Central memory CD8-positive, alpha-beta T cell (primary cell): ENCODE data around the gene B4GALT6.

Source experiments
- ATAC-seq: fragments of 150-1000 bp; cut with Tn5 transposase; replicated peaks from 2 replicates; pipeline ENCODE4 v1.10.0; 2022; ENCODE audit warnings: mild to moderate bottlenecking, moderate FRiP score, moderate number of reproducible peaks; ENCODE audit not compliant: poor library complexity, severe bottlenecking; ENCODE audit errors: extremely low read depth
- DNase-seq, 2 donors: peaks; one replicate each; pipeline ENCODE4 v3.0.0; 2021; ENCODE audit warnings: low spot score in 2 of 2
- H3K27ac Mint-ChIP-seq: one replicate; pipeline ENCODE4 v1.8.0; 2022; ENCODE audit warnings: low read depth, mild to moderate bottlenecking, moderate library complexity, mixed read lengths
- H3K27me3 Mint-ChIP-seq: one replicate; pipeline ENCODE4 v1.8.0; 2022; ENCODE audit warnings: mixed read lengths
- H3K36me3 Mint-ChIP-seq: one replicate; pipeline ENCODE4 v1.8.0; 2022; ENCODE audit warnings: mild to moderate bottlenecking, moderate library complexity, mixed read lengths; ENCODE audit not compliant: insufficient read depth
- H3K4me1 Mint-ChIP-seq: one replicate; pipeline ENCODE4 v1.8.0; 2022; ENCODE audit warnings: mixed read lengths
- H3K4me3 Mint-ChIP-seq: one replicate; pipeline ENCODE4 v1.8.0; 2022; ENCODE audit warnings: mild to moderate bottlenecking, moderate library complexity, mixed read lengths
- H3K9me3 Mint-ChIP-seq: one replicate; pipeline ENCODE4 v1.8.0; 2022; ENCODE audit warnings: mixed read lengths

Gene B4GALT6

GRCh38 chr18:31590570-31590969 lies 93.8 kb downstream of the B4GALT6 start:
- H3K4me3 Mint-ChIP-seq, result no peak overlapping the region
- DNase-seq, result no peak
- no peak for ATAC-seq
- no peaks in the 10 kb centered on the region for H3K9me3 Mint-ChIP-seq
- H3K36me3 Mint-ChIP-seq, result peaks cover 1% of the 10 kb centered on the region
- no peaks in the 10 kb centered on the region for H3K4me1 Mint-ChIP-seq
- no peak overlapping the region for H3K27ac Mint-ChIP-seq
- peaks cover 33% of the 10 kb centered on the region for H3K27me3 Mint-ChIP-seq

- Mint-ChIP-seq H3K4me3 (no peak overlapping the region), H3K4me1 (no peaks in the 10 kb centered on the region), H3K36me3 (peaks cover 1% of the 10 kb centered on the region), H3K9me3 (no peaks in the 10 kb centered on the region), H3K27me3 (peaks cover 16% of the 10 kb centered on the region), H3K27ac (no peak overlapping the region)
- DNase-seq (no peak), ATAC-seq (no peak)
Measured at GRCh38 chr18:31587529-31587928, 96.9 kb downstream of the B4GALT6 start.

GRCh38 chr18:31586616-31587015 lies 97.8 kb downstream of the B4GALT6 start:
- Mint-ChIP-seq H3K4me1 (no peaks in the 10 kb centered on the region), H3K27me3 (peaks cover 13% of the 10 kb centered on the region), H3K27ac (no peak overlapping the region), H3K36me3 (peaks cover 1% of the 10 kb centered on the region), H3K9me3 (no peaks in the 10 kb centered on the region), H3K4me3 (no peak overlapping the region)
- ATAC-seq, result no peak
- no peak for DNase-seq

- H3K4me1 Mint-ChIP-seq, result no peaks in the 10 kb centered on the region
Measured at GRCh38 chr18:31585991-31586390, 98.4 kb downstream of the B4GALT6 start.

GRCh38 chr18:31583185-31583854 lies 101.1 kb downstream of the B4GALT6 start:
- no peaks in the 10 kb centered on the region for H3K27me3 Mint-ChIP-seq
- no peak for DNase-seq
- no peaks in the 10 kb centered on the region for H3K4me1 Mint-ChIP-seq
- no peak overlapping the region for H3K4me3 Mint-ChIP-seq
- no peaks in the 10 kb centered on the region for H3K36me3 Mint-ChIP-seq
- ATAC-seq, result no peak
- H3K27ac Mint-ChIP-seq, result no peak overlapping the region
- no peaks in the 10 kb centered on the region for H3K9me3 Mint-ChIP-seq

More at GRCh38 chr18:31585991-31586390, 98.4 kb downstream of the B4GALT6 start:
- Mint-ChIP-seq H3K27me3 (peaks cover 7% of the 10 kb centered on the region), H3K9me3 (no peaks in the 10 kb centered on the region), H3K27ac (no peak overlapping the region), H3K4me3 (no peak overlapping the region), H3K36me3 (peaks cover 1% of the 10 kb centered on the region)
- DNase-seq, result no peak
- no peak for ATAC-seq

GRCh38 chr18:31581498-31582197 lies 102.7 kb downstream of the B4GALT6 start:
- Mint-ChIP-seq H3K27me3 (no peaks in the 10 kb centered on the region), H3K4me1 (no peaks in the 10 kb centered on the region), H3K27ac (no peak overlapping the region), H3K4me3 (no peak overlapping the region), H3K36me3 (no peaks in the 10 kb centered on the region), H3K9me3 (no peaks in the 10 kb centered on the region)
- no peak for ATAC-seq
- DNase-seq, result no peak

- no peak overlapping the region for H3K27ac Mint-ChIP-seq
- DNase-seq, result no peak
- no peaks in the 10 kb centered on the region for H3K27me3 Mint-ChIP-seq
- no peaks in the 10 kb centered on the region for H3K4me1 Mint-ChIP-seq
- ATAC-seq, result no peak
- no peaks in the 10 kb centered on the region for H3K9me3 Mint-ChIP-seq
- H3K4me3 Mint-ChIP-seq, result no peak overlapping the region
- no peaks in the 10 kb centered on the region for H3K36me3 Mint-ChIP-seq
Measured at GRCh38 chr18:31579375-31579774, 105.0 kb downstream of the B4GALT6 start.

GRCh38 chr18:31578126-31578525 lies 106.3 kb downstream of the B4GALT6 start:
- Mint-ChIP-seq H3K9me3 (no peaks in the 10 kb centered on the region), H3K27ac (no peak overlapping the region)

GRCh38 chr18:31577195-31577594 lies 107.2 kb downstream of the B4GALT6 start:
- Mint-ChIP-seq H3K36me3 (no peaks in the 10 kb centered on the region), H3K27ac (no peak overlapping the region), H3K4me3 (no peak overlapping the region), H3K27me3 (no peaks in the 10 kb centered on the region), H3K9me3 (no peaks in the 10 kb centered on the region), H3K4me1 (no peaks in the 10 kb centered on the region)
- DNase-seq (no peak), ATAC-seq (no peak)

More at GRCh38 chr18:31578126-31578525, 106.3 kb downstream of the B4GALT6 start:
- Mint-ChIP-seq H3K36me3 (no peaks in the 10 kb centered on the region), H3K27me3 (no peaks in the 10 kb centered on the region), H3K4me3 (no peak overlapping the region), H3K4me1 (no peaks in the 10 kb centered on the region)
- no peak for DNase-seq
- no peak for ATAC-seq

GRCh38 chr18:31576670-31577069 lies 107.7 kb downstream of the B4GALT6 start:
- Mint-ChIP-seq H3K4me1 (no peaks in the 10 kb centered on the region), H3K27me3 (no peaks in the 10 kb centered on the region), H3K27ac (no peak overlapping the region), H3K9me3 (no peaks in the 10 kb centered on the region), H3K36me3 (no peaks in the 10 kb centered on the region), H3K4me3 (no peak overlapping the region)
- ATAC-seq (no peak), DNase-seq (no peak)

- DNase-seq, result no peak
Measured at GRCh38 chr18:31575515-31576257, 108.7 kb downstream of the B4GALT6 start.

GRCh38 chr18:31574359-31574758 lies 110.0 kb downstream of the B4GALT6 start:
- no peaks in the 10 kb centered on the region for H3K4me1 Mint-ChIP-seq
- no peaks in the 10 kb centered on the region for H3K9me3 Mint-ChIP-seq
- no peak for DNase-seq
- no peak overlapping the region for H3K4me3 Mint-ChIP-seq
- H3K27ac Mint-ChIP-seq, result no peak overlapping the region
- no peak for ATAC-seq
- H3K36me3 Mint-ChIP-seq, result no peaks in the 10 kb centered on the region
- no peaks in the 10 kb centered on the region for H3K27me3 Mint-ChIP-seq

More at GRCh38 chr18:31575515-31576257, 108.7 kb downstream of the B4GALT6 start:
- Mint-ChIP-seq H3K36me3 (no peaks in the 10 kb centered on the region), H3K9me3 (no peaks in the 10 kb centered on the region), H3K4me3 (no peak overlapping the region), H3K27me3 (no peaks in the 10 kb centered on the region), H3K4me1 (no peaks in the 10 kb centered on the region), H3K27ac (no peak overlapping the region)
- no peak for ATAC-seq
